ENCODE data around the gene GSTA4.

GRCh38 chr6:52929321-52930164 is 65.5 kb downstream of the GSTA4 start:
- no peak for TF ChIP-seq EZH2 (IDR thresholded peaks at IDR 0.05; ENCODE audit: borderline replicate concordance, low read length)
- no peak for TF ChIP-seq CTCF (IDR thresholded peaks at IDR 0.05; ENCODE audit: low read length)
